ENCODE data around the gene TPI1.

DNA sequence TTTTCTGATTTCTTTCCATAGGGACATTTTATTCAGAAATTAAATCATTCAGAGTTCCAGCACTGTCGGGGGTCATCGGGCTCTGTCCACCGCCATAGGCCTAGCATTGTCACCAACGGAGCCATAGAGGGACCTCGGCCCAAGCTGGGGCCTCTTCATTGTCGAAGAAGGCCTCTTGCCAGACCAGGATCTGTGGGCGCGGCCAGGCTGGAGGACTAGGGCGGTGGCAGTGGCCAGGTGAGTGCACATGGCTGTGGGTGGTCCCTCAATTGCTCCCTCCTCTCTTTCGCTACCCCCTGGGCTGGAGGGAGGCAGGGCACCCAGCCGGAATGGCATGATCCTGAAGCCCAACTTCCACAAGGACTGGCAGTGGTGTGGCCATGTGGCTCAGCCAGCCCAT lies 16.4 kb downstream of the TPI1 start:
- TF ChIP-seq, protein P1, sequence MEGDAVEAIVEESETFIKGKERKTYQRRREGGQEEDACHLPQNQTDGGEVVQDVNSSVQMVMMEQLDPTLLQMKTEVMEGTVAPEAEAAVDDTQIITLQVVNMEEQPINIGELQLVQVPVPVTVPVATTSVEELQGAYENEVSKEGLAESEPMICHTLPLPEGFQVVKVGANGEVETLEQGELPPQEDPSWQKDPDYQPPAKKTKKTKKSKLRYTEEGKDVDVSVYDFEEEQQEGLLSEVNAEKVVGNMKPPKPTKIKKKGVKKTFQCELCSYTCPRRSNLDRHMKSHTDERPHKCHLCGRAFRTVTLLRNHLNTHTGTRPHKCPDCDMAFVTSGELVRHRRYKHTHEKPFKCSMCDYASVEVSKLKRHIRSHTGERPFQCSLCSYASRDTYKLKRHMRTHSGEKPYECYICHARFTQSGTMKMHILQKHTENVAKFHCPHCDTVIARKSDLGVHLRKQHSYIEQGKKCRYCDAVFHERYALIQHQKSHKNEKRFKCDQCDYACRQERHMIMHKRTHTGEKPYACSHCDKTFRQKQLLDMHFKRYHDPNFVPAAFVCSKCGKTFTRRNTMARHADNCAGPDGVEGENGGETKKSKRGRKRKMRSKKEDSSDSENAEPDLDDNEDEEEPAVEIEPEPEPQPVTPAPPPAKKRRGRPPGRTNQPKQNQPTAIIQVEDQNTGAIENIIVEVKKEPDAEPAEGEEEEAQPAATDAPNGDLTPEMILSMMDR (IDR thresholded peaks at IDR 0.05) = no peak
- TF ChIP-seq EP300 (IDR thresholded peaks at IDR 0.05) (no peak), POLR2A (IDR thresholded peaks at IDR 0.05) (no peak)
